ENCODE data around the gene MRPL16. TPM values are rescaled to one million over a fixed set of nuclear protein-coding genes. Genes with fewer than 3 reads are reported as not detected.

The MRPL16 gene
- total and polyA plus RNA-seq, 4 donors: 24.9 to 54.9 (median 39.6) TPM

- H3K27me3 ChIP-seq (ENCODE audit: control insufficient read depth in 4 of 4, insufficient read depth in 4 of 4, low read length in 3 of 4): no peaks in the 10 kb centered on the region
- no peak for DNase-seq (ENCODE audit: low spot score)
- TF ChIP-seq GABPA (IDR thresholded peaks at IDR 0.05 in 1 of 2, conservative IDR thresholded peaks at IDR 0.05 in 1 of 2): no peak
- no peak for TF ChIP-seq JUND (IDR thresholded peaks at IDR 0.05)
- no peak for TF ChIP-seq RAD21 (IDR thresholded peaks at IDR 0.05)
- TF ChIP-seq YY1 (IDR thresholded peaks at IDR 0.05): no peak
- no peak for TF ChIP-seq FOXA2 (IDR thresholded peaks at IDR 0.05)
- no peak for TF ChIP-seq HNF4A (conservative IDR thresholded peaks at IDR 0.05)
- TF ChIP-seq ATF3 (IDR thresholded peaks at IDR 0.05): no peak
- no peak for TF ChIP-seq HNF4G (IDR thresholded peaks at IDR 0.05)
- no peak for TF ChIP-seq RXRA (IDR thresholded peaks at IDR 0.05)
- no peak for TF ChIP-seq FOXA1 (IDR thresholded peaks at IDR 0.05)
- no peak for TF ChIP-seq SP1 (IDR thresholded peaks at IDR 0.05)
- no peak for TF ChIP-seq TAF1 (conservative IDR thresholded peaks at IDR 0.05)
- no peak for TF ChIP-seq CTCF (IDR thresholded peaks at IDR 0.05; ENCODE audit: low read depth, low read length, missing input control)
- no peak for TF ChIP-seq REST (IDR thresholded peaks at IDR 0.05)
- no peak for TF ChIP-seq EGR1 (IDR thresholded peaks at IDR 0.05; ENCODE audit: low read depth in 2 of 2)
- no peak for TF ChIP-seq NR2F2 (IDR thresholded peaks at IDR 0.05)
- TF ChIP-seq MAX (IDR thresholded peaks at IDR 0.05): no peak
- no peak for TF ChIP-seq ZBTB33 (IDR thresholded peaks at IDR 0.05)
- H3K4me3 ChIP-seq (ENCODE audit: low read depth in 1 of 3, low read length in 3 of 3): no peak overlapping the region
- peaks cover 0 to 2% (median 0%) of the 10 kb centered on the region in 4 donors for H3K4me1 ChIP-seq (ENCODE audit: control insufficient read depth in 4 of 4, insufficient read depth in 4 of 4, low read length in 3 of 4)
- peaks cover 0 to 3% (median 0%) of the 10 kb centered on the region in 4 donors for H3K36me3 ChIP-seq (ENCODE audit: control insufficient read depth in 4 of 4, insufficient read depth in 3 of 4, low read depth in 1 of 4, low read length in 3 of 4)
- H3K9me3 ChIP-seq (ENCODE audit: control insufficient read depth in 4 of 4, low read length in 3 of 4): no peaks in the 10 kb centered on the region
- H3K9ac ChIP-seq (ENCODE audit: low read depth in 1 of 2, low read length in 2 of 2): no peak overlapping the region
- H3K27ac ChIP-seq (ENCODE audit: low read depth in 1 of 2, low read length in 2 of 2): no peak overlapping the region
- WGBS: 83% methylated on average over 6 of the region's 6 CpGs
Measured at GRCh38 chr11:59766542-59767224, 43.9 kb downstream of the MRPL16 start.

Measured in liver (tissue), 9 donors.